B cell (primary cell): ENCODE measurements around the gene ALDH8A1.

Experiments used
- CTCF ChIP-seq: fragments of 200-600 bp; IDR thresholded peaks from one replicate; pipeline ENCODE4 v1.8.0; 2022; ENCODE audit warnings: antibody characterized with exemption, mild to moderate bottlenecking
- EZH2 ChIP-seq: IDR thresholded peaks from 2 replicates; pipeline ENCODE4 v1.6.1; 2012; ENCODE audit warnings: borderline replicate concordance, low read depth, mild to moderate bottlenecking, moderate library complexity, low read length; ENCODE audit not compliant: insufficient read depth, poor library complexity, severe bottlenecking

GRCh38 chr6:134902074-134902861 is 47.6 kb downstream of the ALDH8A1 start:
- no peak for TF ChIP-seq CTCF
- TF ChIP-seq EZH2: no peak
